ENCODE results near the gene CACNA1C. TPM values are rescaled to one million over a fixed set of nuclear protein-coding genes. Genes with fewer than 3 reads are reported as not detected.

Gene CACNA1C
- polyA plus RNA-seq, 1 of the 3 experiments (the other 2 are of a cell fraction): 1.5 TPM

GRCh38 chr12:2384029-2384386, 331.2 kb downstream of the CACNA1C start:
- Histone ChIP-seq H3K9me3 (no peaks in the 10 kb centered on the region), H3K4me1 (ENCODE audit: control insufficient read depth in 1 of 2, insufficient read depth in 2 of 2, low read depth in 1 of 2, low read length in 1 of 2) (peaks cover under 1 to 21% of the 10 kb centered on the region in 2 experiments; a peak in 2 of 4 replicates), H3K4me2 (no peak overlapping the region), H4K20me1 (ENCODE audit: insufficient read depth) (no peaks in the 10 kb centered on the region), H2AFZ (ENCODE audit: low read depth) (no peak overlapping the region), H3K36me3 (replicated peaks in 1 of 2; ENCODE audit: control insufficient read depth in 1 of 2, insufficient read depth in 2 of 2, low read length in 1 of 2) (no peaks in the 10 kb centered on the region), H3K79me2 (ENCODE audit: insufficient read depth) (no peaks in the 10 kb centered on the region), H3K4me3 (ENCODE audit: low read depth in 2 of 2, low read length in 1 of 2) (no peak overlapping the region), H3K9me2 (no peaks in the 10 kb centered on the region), H3K27me3 (ENCODE audit: insufficient read depth) (no peaks in the 10 kb centered on the region), H3K9ac (no peak overlapping the region), H3F3A (replicated peaks; ENCODE audit: insufficient read depth) (no peaks in the 10 kb centered on the region), H3K27ac (ENCODE audit: low read depth in 2 of 2, low read length in 1 of 2) (no peak overlapping the region)
- DNase-seq: no peak
- 90% methylated on average over 6 of the region's 6 CpGs for whole genome bisulfite sequencing (ENCODE audit: low lambda C conversion rate)
- CTCF ChIA-PET: interaction anchor here (1.9 to 2.1 kb wide), 2 partner anchors 12 to 92 kb away, joined by 4 to 14 read pairs; no protein-coding TSS in a partner anchor
- POLR2A ChIA-PET: no interaction called here
- no peak for TF ChIP-seq USF2 (IDR thresholded peaks at IDR 0.05; ENCODE audit: borderline replicate concordance, low read depth, low read length)
- no peak for TF ChIP-seq FOXM1 (IDR thresholded peaks at IDR 0.05; ENCODE audit: low read depth)
- TF ChIP-seq SMC3 (IDR thresholded peaks at IDR 0.05; ENCODE audit: low read depth, low read length): no peak
- no peak for TF ChIP-seq FOXJ3 (CRISPR knock-in tag; IDR thresholded peaks at IDR 0.05)
- no peak for TF ChIP-seq JUND (IDR thresholded peaks at IDR 0.05)
- TF ChIP-seq RCOR1 (IDR thresholded peaks at IDR 0.05; ENCODE audit: low read length): no peak

DNA sequence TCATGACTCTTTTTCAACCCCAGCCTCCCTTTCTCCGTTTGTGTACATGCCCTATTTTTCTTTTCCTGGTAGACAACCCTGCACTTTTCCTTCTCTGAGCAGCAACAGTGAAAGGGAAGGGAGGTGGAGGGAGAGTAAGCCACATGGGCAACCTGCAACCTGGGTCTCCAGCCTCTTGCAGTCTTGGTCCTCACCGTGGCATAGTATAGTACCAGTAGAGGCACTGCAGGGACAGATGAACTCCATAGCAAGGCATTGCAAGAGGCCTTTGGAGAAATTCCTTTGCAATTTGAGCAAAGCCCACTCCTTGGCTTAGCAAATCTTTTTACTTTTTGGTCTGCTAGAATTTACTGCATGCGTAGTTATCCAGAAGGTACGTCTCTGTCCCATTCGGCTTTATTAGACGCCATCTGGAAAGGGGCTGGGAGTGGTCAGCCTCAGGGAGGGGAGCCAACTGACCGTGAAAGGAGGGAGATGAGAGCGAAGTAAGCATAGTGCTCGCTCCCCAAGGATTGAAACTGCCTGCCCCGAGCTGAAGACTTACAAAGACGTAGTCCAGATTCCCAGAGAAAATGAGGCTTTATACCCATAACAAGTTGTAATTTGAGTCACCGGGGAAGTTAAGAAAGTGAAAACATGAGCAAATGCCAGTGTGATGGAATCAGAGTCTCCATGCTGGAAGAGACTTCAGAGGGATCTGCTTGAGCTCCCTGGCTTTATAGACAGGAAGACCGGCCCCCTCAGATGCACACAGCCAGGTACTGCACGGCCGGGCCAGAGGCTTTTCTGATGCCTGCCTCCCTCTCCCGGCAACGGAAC, 332.0 kb downstream of the CACNA1C start:
- H3K4me2 ChIP-seq: peak overlapping the region; percentile 52
- CTCF ChIA-PET: interaction anchor here (1.5 kb wide), 1 partner anchor 199 kb away, joined by 3 read pairs; no protein-coding TSS in a partner anchor
- H3K27me3 ChIP-seq (ENCODE audit: insufficient read depth): no peaks in the 10 kb centered on the region
- no peak overlapping the region for H3K9ac ChIP-seq
- peak; percentile 13; the same call in 1 of the 2 replicates for TF ChIP-seq CTCF (IDR thresholded peaks at IDR 0.05)
- peak; percentile 38; the same call in 1 of the 2 replicates for TF ChIP-seq TCF12 (IDR thresholded peaks at IDR 0.05)
- TF ChIP-seq, protein P1, sequence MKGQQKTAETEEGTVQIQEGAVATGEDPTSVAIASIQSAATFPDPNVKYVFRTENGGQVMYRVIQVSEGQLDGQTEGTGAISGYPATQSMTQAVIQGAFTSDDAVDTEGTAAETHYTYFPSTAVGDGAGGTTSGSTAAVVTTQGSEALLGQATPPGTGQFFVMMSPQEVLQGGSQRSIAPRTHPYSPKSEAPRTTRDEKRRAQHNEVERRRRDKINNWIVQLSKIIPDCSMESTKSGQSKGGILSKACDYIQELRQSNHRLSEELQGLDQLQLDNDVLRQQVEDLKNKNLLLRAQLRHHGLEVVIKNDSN (IDR thresholded peaks at IDR 0.05; ENCODE audit: borderline replicate concordance, low read depth): no peak
- H4K20me1 ChIP-seq (ENCODE audit: insufficient read depth): no peaks in the 10 kb centered on the region
- WGBS (ENCODE audit: low lambda C conversion rate): 78% methylated on average over 17 of the region's 17 CpGs
- no peak overlapping the region for H2AFZ ChIP-seq (ENCODE audit: low read depth)
- H3K9me2 ChIP-seq: no peaks in the 10 kb centered on the region
- H3K9me3 ChIP-seq: no peaks in the 10 kb centered on the region
- peaks cover 2 to 21% of the 10 kb centered on the region in 2 experiments; a peak in 2 of 4 replicates for H3K4me1 ChIP-seq (ENCODE audit: control insufficient read depth in 1 of 2, insufficient read depth in 2 of 2, low read depth in 1 of 2, low read length in 1 of 2)
- H3K36me3 ChIP-seq (replicated peaks in 1 of 2; ENCODE audit: control insufficient read depth in 1 of 2, insufficient read depth in 2 of 2, low read length in 1 of 2): no peaks in the 10 kb centered on the region
- H3F3A ChIP-seq (replicated peaks; ENCODE audit: insufficient read depth): no peaks in the 10 kb centered on the region
- H3K79me2 ChIP-seq (ENCODE audit: insufficient read depth): no peaks in the 10 kb centered on the region
- DNase-seq: no peak
- H3K27ac ChIP-seq (ENCODE audit: low read depth in 2 of 2, low read length in 1 of 2): peak overlapping the region in 1 of 2 experiments; percentile 38; a peak in 1 of 4 replicates
- no peak overlapping the region for H3K4me3 ChIP-seq (ENCODE audit: low read depth in 2 of 2, low read length in 1 of 2)
- POLR2A ChIA-PET: no interaction called here
